WTC11 (cell line): ENCODE results near the gene S100P. TPM values are rescaled to one million over a fixed set of nuclear protein-coding genes. Genes with fewer than 3 reads are reported as not detected.

Experiments used
- ATAC-seq: fragments of 200-7000 bp; cut with Tn5 transposase; 2 replicates; pipeline ENCODE4 v1.10.0; 2021; ENCODE audit warnings: mild to moderate bottlenecking, moderate library complexity
- CTCF ChIA-PET: fragments of 300-600 bp; sonication (Branson Sonifier 250); formaldehyde crosslinking; loops from one replicate; lab custom pipeline; 2021; ENCODE audit warnings: antibody characterized with exemption; lab: Charles Lee
- POLR2A ChIA-PET: fragments of 350-600 bp; sonication (Branson Sonifier 250); formaldehyde crosslinking; loops from one replicate; lab custom pipeline; 2021; ENCODE audit warnings: antibody characterized with exemption; lab: Charles Lee
- DNase-seq: peaks from one replicate; pipeline ENCODE4 v3.0.0; 2021; ENCODE audit warnings: low spot score
- H3K27ac Mint-ChIP-seq: 2 replicates; pipeline ENCODE4 v1.8.0; 2021; ENCODE audit warnings: mixed read lengths
- H3K27me3 Mint-ChIP-seq: 2 replicates; pipeline ENCODE4 v1.8.0; 2021; ENCODE audit warnings: low read depth, mild to moderate bottlenecking, moderate library complexity, mixed read lengths
- H3K36me3 Mint-ChIP-seq: 2 replicates; pipeline ENCODE4 v1.8.0; 2021; ENCODE audit warnings: mixed read lengths
- H3K4me1 Mint-ChIP-seq: 2 replicates; pipeline ENCODE4 v1.8.0; 2022; ENCODE audit warnings: mixed read lengths
- H3K4me3 Mint-ChIP-seq: 2 replicates; pipeline ENCODE4 v1.8.0; 2021; ENCODE audit warnings: mild to moderate bottlenecking, moderate library complexity, mixed read lengths
- H3K9me3 Mint-ChIP-seq: 2 replicates; pipeline ENCODE4 v1.8.0; 2021; ENCODE audit warnings: mixed read lengths
- AFF4 ChIP-seq: sonication (generic); formaldehyde crosslinking; IDR thresholded peaks from 2 replicates; pipeline ENCODE4 v1.8.1; 2023; ENCODE audit warnings: mild to moderate bottlenecking, missing genetic modification reagents, borderline replicate concordance
- ATF2 ChIP-seq: sonication (generic); formaldehyde crosslinking; IDR thresholded peaks from 2 replicates; pipeline ENCODE4 v1.8.1; 2022; ENCODE audit warnings: low read depth, missing genetic modification reagents, borderline replicate concordance
- ATF6 ChIP-seq: sonication (generic); formaldehyde crosslinking; IDR thresholded peaks from 2 replicates; pipeline ENCODE4 v1.8.1; 2023; ENCODE audit warnings: mild to moderate bottlenecking, missing genetic modification reagents
- E2F1 ChIP-seq: sonication (generic); formaldehyde crosslinking; IDR thresholded peaks from 2 replicates; pipeline ENCODE4 v1.8.0; 2022; ENCODE audit warnings: mild to moderate bottlenecking, missing genetic modification reagents
- EMX1 ChIP-seq: fragments of 250-450 bp; sonication (Bioruptor Pico); IDR thresholded peaks from 2 replicates; pipeline ENCODE4 v1.8.0; 2021; ENCODE audit warnings: mild to moderate bottlenecking
- ETV6 ChIP-seq: sonication (generic); formaldehyde crosslinking; IDR thresholded peaks from 2 replicates; pipeline ENCODE4 v1.8.1; 2022; ENCODE audit warnings: mild to moderate bottlenecking, missing genetic modification reagents
- GRHL2 ChIP-seq: fragments of 250-450 bp; sonication (Bioruptor Pico); IDR thresholded peaks from 2 replicates; pipeline ENCODE4 v1.8.0; 2022; ENCODE audit warnings: mild to moderate bottlenecking, moderate library complexity; ENCODE audit not compliant: insufficient replicate concordance, severe bottlenecking
- HMGA2 ChIP-seq: fragments of 250-450 bp; sonication (Bioruptor Pico); IDR thresholded peaks from 2 replicates; pipeline ENCODE4 v1.4.0; 2021; ENCODE audit warnings: mild to moderate bottlenecking, moderate library complexity
- NFE2L1 ChIP-seq: sonication (generic); formaldehyde crosslinking; IDR thresholded peaks from 2 replicates; pipeline ENCODE4 v1.8.1; 2023; ENCODE audit warnings: missing genetic modification reagents
- NFYB ChIP-seq: sonication (generic); formaldehyde crosslinking; conservative IDR thresholded peaks from 2 replicates; pipeline ENCODE4 v1.8.0; 2022; ENCODE audit warnings: low read depth, missing genetic modification reagents
- OVOL2 ChIP-seq: fragments of 250-450 bp; sonication (Bioruptor Pico); IDR thresholded peaks from 2 replicates; pipeline ENCODE4 v1.9.0; 2021; ENCODE audit warnings: mild to moderate bottlenecking, borderline replicate concordance
- PRRX2 ChIP-seq: fragments of 250-450 bp; sonication (Bioruptor Pico); IDR thresholded peaks from 2 replicates; pipeline ENCODE4 v1.8.0; 2021; ENCODE audit warnings: mild to moderate bottlenecking
- RELA ChIP-seq: sonication (generic); formaldehyde crosslinking; IDR thresholded peaks from 2 replicates; pipeline ENCODE4 v1.8.1; 2022; ENCODE audit warnings: missing genetic modification reagents, mild to moderate bottlenecking, borderline replicate concordance
- SOX15 ChIP-seq: fragments of 250-450 bp; sonication (Bioruptor Pico); IDR thresholded peaks from 2 replicates; pipeline ENCODE4 v1.9.0; 2021; ENCODE audit warnings: mild to moderate bottlenecking
- TEAD1 ChIP-seq: sonication (generic); formaldehyde crosslinking; IDR thresholded peaks from 2 replicates; pipeline ENCODE4 v1.8.0; 2022; ENCODE audit warnings: mild to moderate bottlenecking, missing genetic modification reagents
- ZNF423 ChIP-seq: fragments of 250-450 bp; sonication (Bioruptor Pico); IDR thresholded peaks from 2 replicates; pipeline ENCODE4 v2.1.2; 2022; ENCODE audit warnings: mild to moderate bottlenecking, moderate library complexity
- total RNA-seq: library from RNA; stranded (reverse); gene quantifications from 3 replicates; pipeline ENCODE4 v1.2.3, GENCODE V29; 2021
- TF ChIP-seq, protein P1 (sequence below): fragments of 250-450 bp; sonication (Bioruptor Pico); IDR thresholded peaks from 2 replicates; pipeline ENCODE4 v1.9.0; 2021; ENCODE audit warnings: moderate library complexity, mild to moderate bottlenecking, inconsistent platforms, borderline replicate concordance

The S100P gene
- total RNA-seq, 1 experiment from 2014 or later, result not detected

DNA sequence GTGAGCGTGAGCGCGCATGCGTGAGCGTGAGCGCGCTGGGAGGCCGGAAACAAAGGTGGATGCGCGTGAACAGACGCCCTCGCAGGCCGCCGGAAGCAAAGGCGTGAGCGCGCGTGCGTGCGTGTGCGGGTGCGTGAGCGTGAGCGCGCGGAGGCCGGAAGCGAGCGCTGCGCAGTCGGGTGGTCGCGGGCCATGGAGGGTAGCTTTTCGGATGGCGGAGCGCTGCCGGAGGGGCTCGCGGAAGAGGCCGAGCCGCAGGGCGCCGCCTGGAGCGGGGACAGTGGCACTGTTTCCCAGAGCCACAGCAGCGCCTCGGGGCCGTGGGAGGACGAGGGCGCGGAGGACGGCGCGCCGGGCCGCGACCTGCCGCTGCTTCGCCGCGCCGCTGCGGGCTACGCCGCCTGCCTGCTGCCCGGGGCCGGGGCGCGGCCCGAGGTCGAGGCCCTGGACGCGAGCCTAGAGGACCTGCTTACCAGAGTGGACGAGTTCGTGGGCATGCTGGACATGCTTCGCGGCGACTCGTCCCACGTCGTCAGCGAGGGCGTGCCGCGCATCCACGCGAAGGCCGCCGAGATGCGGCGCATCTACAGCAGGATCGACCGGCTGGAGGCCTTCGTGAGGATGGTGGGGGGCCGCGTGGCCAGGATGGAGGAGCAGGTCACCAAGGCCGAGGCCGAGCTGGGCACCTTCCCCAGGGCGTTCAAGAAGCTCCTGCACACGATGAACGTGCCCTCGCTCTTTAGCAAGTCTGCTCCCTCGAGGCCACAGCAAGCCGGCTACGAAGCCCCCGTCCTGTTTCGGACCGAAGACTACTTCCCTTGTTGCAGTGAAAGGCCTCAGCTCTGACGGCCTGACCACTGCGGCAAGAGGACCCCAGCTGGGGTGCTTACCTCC, 22.6 kb downstream of the S100P start, which contains the start of gene BLOC1S4 (continued):
- no peak for TF ChIP-seq ATF2 (CRISPR knock-in tag)

GRCh38 chr4:6716958-6717655, 23.4 kb downstream of the S100P start:
- POLR2A ChIA-PET, result interaction anchor here (0.6 to 1.2 kb wide), 4 partner anchors 16 to 871 kb away, joined by 3 to 10 read pairs (median 3); no protein-coding TSS in a partner anchor

More at GRCh38 chr4:6716958-6717655, 23.4 kb downstream of the S100P start:
- H3K27ac Mint-ChIP-seq, result peak overlapping the region; percentile 53; the same call in 1 of the 2 replicates
- DNase-seq (no peak), ATAC-seq (no peak)
- CTCF ChIA-PET, result interaction anchor here (0.7 to 9.7 kb wide), 16 partner anchors 16 to 440 kb away, joined by 3 to 94 read pairs (median 4); a partner anchor contains a TSS
- TF ChIP-seq ATF2 (CRISPR knock-in tag), result no peak
- TF ChIP-seq HMGA2 (CRISPR knock-in tag), result no peak
- TF ChIP-seq SOX15 (CRISPR knock-in tag), result no peak
- TF ChIP-seq ZNF423, result no peak
- TF ChIP-seq OVOL2 (CRISPR knock-in tag), result no peak
- TF ChIP-seq GRHL2 (CRISPR knock-in tag), result no peak
- no peak for TF ChIP-seq AFF4 (CRISPR knock-in tag)
- no peak for TF ChIP-seq NFYB (CRISPR knock-in tag)
- TF ChIP-seq PRRX2 (CRISPR knock-in tag), result no peak
- no peak for TF ChIP-seq TEAD1 (CRISPR knock-in tag)
- TF ChIP-seq, protein P1, sequence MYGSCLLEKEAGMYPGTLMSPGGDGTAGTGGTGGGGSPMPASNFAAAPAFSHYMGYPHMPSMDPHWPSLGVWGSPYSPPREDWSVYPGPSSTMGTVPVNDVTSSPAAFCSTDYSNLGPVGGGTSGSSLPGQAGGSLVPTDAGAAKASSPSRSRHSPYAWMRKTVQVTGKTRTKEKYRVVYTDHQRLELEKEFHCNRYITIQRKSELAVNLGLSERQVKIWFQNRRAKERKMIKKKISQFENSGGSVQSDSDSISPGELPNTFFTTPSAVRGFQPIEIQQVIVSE (CRISPR knock-in tag), result no peak
- TF ChIP-seq RELA (CRISPR knock-in tag), result no peak
- no peak for TF ChIP-seq ATF6 (CRISPR knock-in tag)
- TF ChIP-seq ETV6, result no peak
- TF ChIP-seq E2F1 (CRISPR knock-in tag), result no peak
- no peak for TF ChIP-seq EMX1 (CRISPR knock-in tag)
- TF ChIP-seq NFE2L1 (CRISPR knock-in tag), result no peak
- no peaks in the 10 kb centered on the region for H3K36me3 Mint-ChIP-seq
- peaks cover 29% of the 10 kb centered on the region for H3K27me3 Mint-ChIP-seq
- peaks cover 4% of the 10 kb centered on the region for H3K9me3 Mint-ChIP-seq
- H3K4me3 Mint-ChIP-seq, result peak overlapping the region; percentile 75
- H3K4me1 Mint-ChIP-seq, result peaks cover 8% of the 10 kb centered on the region
